ENCODE measurements around the gene GPX7.

GRCh38 chr1:52595061-52595460 lies 7.1 kb upstream of the GPX7 start:
- TF ChIP-seq CTCF (IDR thresholded peaks at IDR 0.05) = no peak
- TF ChIP-seq POLR2AphosphoS5 (IDR thresholded peaks at IDR 0.05) = no peak
- TF ChIP-seq POLR2A (IDR thresholded peaks at IDR 0.05) = no peak

Measured in prostate gland (tissue), 2 donors.